DOHH2 (cell line): ENCODE measurements around the gene TRAPPC4.
A peak's percentile ranks its signal among the peaks of the same experiment; 100 is the strongest.

Experiments
- H3F3A ChIP-seq: fragments of 200-600 bp; sonication (generic), shearing (Covaris generic); 2 replicates; pipeline ENCODE4 v1.6.0; 2016; ENCODE audit warnings: antibody characterized with exemption, mild to moderate bottlenecking; ENCODE audit not compliant: control insufficient read depth, insufficient read depth
- H3K27ac ChIP-seq: fragments of 200-600 bp; sonication (generic); 2 replicates; pipeline ENCODE4 v1.5.1; 2014; ENCODE audit warnings: low read depth, mild to moderate bottlenecking, low read length, moderate library complexity
- H3K27me3 ChIP-seq: fragments of 200-600 bp; sonication (generic); 2 replicates; pipeline ENCODE4 v1.6.1; 2014; ENCODE audit warnings: mild to moderate bottlenecking, low read length, mixed read lengths; ENCODE audit not compliant: control insufficient read depth
- H3K36me3 ChIP-seq: fragments of 200-600 bp; sonication (generic); 2 replicates; pipeline ENCODE4 v1.6.1; 2014; ENCODE audit warnings: mild to moderate bottlenecking, low read length, moderate library complexity, mixed read lengths; ENCODE audit not compliant: control insufficient read depth
- H3K4me1 ChIP-seq: fragments of 200-600 bp; sonication (generic); 2 replicates; pipeline ENCODE4 v1.6.1; 2014; ENCODE audit warnings: mild to moderate bottlenecking, low read length, mixed read lengths; ENCODE audit not compliant: control insufficient read depth
- H3K4me2 ChIP-seq: fragments of 200-600 bp; sonication (generic); 2 replicates; pipeline ENCODE4 v1.6.0; 2014; ENCODE audit warnings: mild to moderate bottlenecking, low read length, moderate library complexity
- H3K4me3 ChIP-seq: fragments of 200-600 bp; sonication (generic); 2 replicates; pipeline ENCODE4 v1.5.1; 2014; ENCODE audit warnings: mild to moderate bottlenecking, low read length, mixed read lengths
- H3K79me2 ChIP-seq: fragments of 200-600 bp; sonication (generic); 2 replicates; pipeline ENCODE4 v1.6.1; 2014; ENCODE audit warnings: mild to moderate bottlenecking, low read length, mixed read lengths; ENCODE audit not compliant: control insufficient read depth
- H3K9me2 ChIP-seq: fragments of 200-600 bp; sonication (generic); replicated peaks from 2 replicates; pipeline ENCODE4 v1.6.1; 2014; ENCODE audit warnings: mild to moderate bottlenecking, low read length, mixed read lengths; ENCODE audit not compliant: control insufficient read depth
- H3K9me3 ChIP-seq: fragments of 200-600 bp; sonication (generic); 2 replicates; pipeline ENCODE4 v1.6.1; 2014; ENCODE audit warnings: antibody characterized with exemption, low read length, mixed read lengths; ENCODE audit not compliant: control insufficient read depth, insufficient read depth
- H4K20me1 ChIP-seq: fragments of 200-600 bp; sonication (generic); 2 replicates; pipeline ENCODE4 v1.6.0; 2014; ENCODE audit warnings: low read depth, mild to moderate bottlenecking, antibody characterized with exemption, low read length, moderate library complexity; ENCODE audit not compliant: control insufficient read depth, insufficient read depth
- CTCF ChIP-seq: fragments of 200-600 bp; sonication (generic); IDR thresholded peaks from one replicate; pipeline ENCODE4 v1.5.1; 2014; ENCODE audit warnings: antibody characterized with exemption, mild to moderate bottlenecking, low read depth, low read length; ENCODE audit not compliant: poor library complexity, severe bottlenecking
- EZH2phosphoT487 ChIP-seq: fragments of 200-600 bp; sonication (generic); IDR thresholded peaks from 2 replicates; pipeline ENCODE4 v1.6.1; 2017; ENCODE audit warnings: borderline replicate concordance, mild to moderate bottlenecking, antibody characterized with exemption, low read length, moderate library complexity, mixed read lengths

The TRAPPC4 gene

DNA sequence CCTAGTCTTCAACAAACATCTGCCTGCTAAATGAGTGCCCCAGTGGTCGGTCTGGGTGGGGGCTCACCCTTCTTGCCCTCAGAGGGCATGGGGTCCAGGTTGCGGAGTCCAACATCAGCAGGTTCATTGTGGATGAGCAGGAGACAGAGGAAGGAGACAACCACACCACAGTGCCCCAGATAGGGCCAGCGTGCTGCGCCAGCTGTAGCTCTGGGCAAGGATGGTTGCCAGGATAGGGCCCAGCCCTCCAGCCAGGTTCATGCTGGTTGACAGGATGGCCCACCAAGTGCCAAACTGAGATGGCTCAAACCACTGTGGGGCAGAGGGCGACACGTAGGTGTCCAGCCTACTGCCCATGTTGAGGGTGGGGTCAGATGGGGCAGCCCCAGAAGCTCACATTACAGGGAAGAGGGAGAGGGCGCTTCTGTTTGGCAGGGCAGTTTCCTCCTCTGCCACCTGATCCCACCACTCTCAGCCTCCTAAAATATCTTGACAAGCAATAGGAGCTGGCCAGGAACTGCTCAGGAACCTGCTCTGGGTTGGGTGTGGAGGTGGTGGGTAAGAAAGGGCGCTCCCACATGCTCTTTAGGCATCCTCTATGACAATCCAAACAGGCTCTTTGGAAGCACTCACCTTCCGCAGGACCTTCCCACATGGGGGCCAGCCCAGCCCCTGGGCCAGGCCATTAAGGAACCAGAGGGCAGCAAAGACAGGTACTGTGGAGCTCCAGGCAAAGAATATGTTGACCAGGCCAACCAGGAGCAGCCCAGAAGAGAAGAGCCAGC lies 9.2 kb downstream of the TRAPPC4 start:
- Histone ChIP-seq H3K79me2 (peaks cover 32% of the 10 kb centered on the region), H3K4me2 (no peak overlapping the region; the same call in 1 of the 2 replicates), H3K4me1 (peaks cover 18% of the 10 kb centered on the region), H3K9me2 (no peaks in the 10 kb centered on the region), H3F3A (peaks cover 5% of the 10 kb centered on the region), H3K27me3 (no peaks in the 10 kb centered on the region), H3K27ac (no peak overlapping the region), H4K20me1 (no peaks in the 10 kb centered on the region), H3K9me3 (no peaks in the 10 kb centered on the region), H3K36me3 (peaks cover 69% of the 10 kb centered on the region), H3K4me3 (no peak overlapping the region)
- TF ChIP-seq EZH2phosphoT487 (no peak), CTCF (no peak)

GRCh38 chr11:119028346-119029068 lies 9.9 kb downstream of the TRAPPC4 start:
- peaks cover 63% of the 10 kb centered on the region for H3K36me3 ChIP-seq
- no peaks in the 10 kb centered on the region for H3K9me2 ChIP-seq

DNA sequence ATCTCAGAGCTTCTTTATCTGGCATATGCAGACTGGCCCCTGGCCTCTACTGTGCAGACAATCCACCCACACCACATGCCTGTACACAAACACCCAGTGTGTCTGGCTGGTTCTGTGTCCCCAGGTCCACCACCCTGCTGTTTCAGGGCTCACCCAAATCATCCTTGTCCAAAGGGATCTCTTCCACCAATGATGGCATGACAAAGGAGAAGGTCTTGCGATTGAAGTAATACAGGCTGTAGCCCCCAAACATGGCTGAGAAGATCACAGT lies 10.4 kb downstream of the TRAPPC4 start:
- H3K27me3 ChIP-seq: no peaks in the 10 kb centered on the region
- no peaks in the 10 kb centered on the region for H3K9me3 ChIP-seq
- peaks cover 58% of the 10 kb centered on the region for H3K36me3 ChIP-seq
- no peak overlapping the region for H3K27ac ChIP-seq
- peak overlapping the region; percentile 64 for H3K4me2 ChIP-seq
- H3K4me1 ChIP-seq: peaks cover 18% of the 10 kb centered on the region
- no peaks in the 10 kb centered on the region; the same call in none of the 2 replicates for H3F3A ChIP-seq
- peak overlapping the region; percentile 97 for H3K4me3 ChIP-seq
- peaks cover 24% of the 10 kb centered on the region for H3K79me2 ChIP-seq
- no peaks in the 10 kb centered on the region for H3K9me2 ChIP-seq
- no peaks in the 10 kb centered on the region for H4K20me1 ChIP-seq
- TF ChIP-seq CTCF (no peak), EZH2phosphoT487 (no peak)

More at GRCh38 chr11:119028346-119029068, 9.9 kb downstream of the TRAPPC4 start:
- Histone ChIP-seq H3K27me3 (no peaks in the 10 kb centered on the region), H3F3A (peaks cover 5% of the 10 kb centered on the region), H4K20me1 (no peaks in the 10 kb centered on the region), H3K4me2 (peak overlapping the region; percentile 64), H3K27ac (no peak overlapping the region), H3K79me2 (peaks cover 27% of the 10 kb centered on the region), H3K4me1 (peaks cover 18% of the 10 kb centered on the region), H3K4me3 (peak overlapping the region; percentile 97), H3K9me3 (no peaks in the 10 kb centered on the region)
- no peak for TF ChIP-seq CTCF
- TF ChIP-seq EZH2phosphoT487: no peak
